ENCODE results near the gene PRAMEF13. TPM values are rescaled to one million over a fixed set of nuclear protein-coding genes. Genes with fewer than 3 reads are reported as not detected.
"Not testable (repeated sequence)": the region's sequence is repeated elsewhere in the genome, so short reads cannot be mapped to it uniquely, and the experiment has no call there.

PRAMEF13 gene
- total RNA-seq, 6 experiments from 2014 or later: not detected

DNA sequence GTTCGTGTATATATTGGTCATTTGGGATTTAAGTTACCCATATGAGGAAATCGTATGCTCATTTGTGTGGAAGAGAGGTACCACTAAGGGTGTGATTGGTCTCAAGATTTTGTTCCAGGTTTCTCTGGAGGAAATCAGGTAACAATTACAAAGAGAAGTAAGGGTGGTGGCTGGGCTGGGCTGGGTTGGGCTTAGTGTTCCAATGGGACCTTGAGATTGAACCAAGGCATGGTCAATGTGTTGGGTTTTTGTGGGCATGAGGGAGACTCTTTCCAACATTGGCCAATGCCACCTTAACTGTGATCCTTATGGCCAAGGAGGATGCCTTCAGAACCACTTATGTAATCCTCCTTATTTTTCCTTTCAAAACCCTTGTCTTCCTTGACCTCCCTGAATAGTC lies 29.4 kb upstream of the PRAMEF13 start:
- peak in 1 of 3 donors; percentile 12 for DNase-seq
- H3K27me3 ChIP-seq; ATAC-seq; intact Hi-C loops (cut with DNase I); H3K9me3 ChIP-seq; H3K27ac ChIP-seq; H3K36me3 ChIP-seq; H3K4me3 ChIP-seq: not testable (repeated sequence)
- peaks cover 0 to 13% (median 0%) of the 10 kb centered on the region in 4 donors for H3K4me1 ChIP-seq
- WGBS (ENCODE audit: insufficient coverage, low coverage, low lambda C conversion rate, missing lambda C conversion rate): 80% methylated on average over 2 of the region's 2 CpGs

- ATAC-seq; H3K4me3 ChIP-seq; H3K9me3 ChIP-seq; H3K27me3 ChIP-seq; H3K27ac ChIP-seq; intact Hi-C loops (cut with DNase I); H3K36me3 ChIP-seq: not testable (repeated sequence)
- H3K4me1 ChIP-seq: peaks cover 0 to 13% (median 0%) of the 10 kb centered on the region in 4 donors
- WGBS (ENCODE audit: insufficient coverage, low coverage, low lambda C conversion rate, missing lambda C conversion rate): 70% methylated on average over 5 of the region's 5 CpGs
- peak in 1 of 3 donors; percentile 4 for DNase-seq
Observed at GRCh38 chr1:13230096-13230495, 28.9 kb upstream of the PRAMEF13 start.

GRCh38 chr1:13228343-13228781 lies 27.2 kb upstream of the PRAMEF13 start:
- ATAC-seq (peak; percentile 60 to 72 (median 67)), DNase-seq (peak in 2 of 3 donors; percentile 58)
- no peaks in the 10 kb centered on the region for H3K9me3 ChIP-seq
- 67% methylated on average over 6 of the region's 7 CpGs for WGBS (ENCODE audit: insufficient coverage, low coverage, low lambda C conversion rate, missing lambda C conversion rate)
- no peaks in the 10 kb centered on the region for H3K27me3 ChIP-seq
- no peaks in the 10 kb centered on the region for H3K36me3 ChIP-seq
- H3K27ac ChIP-seq: no peak overlapping the region
- H3K4me3 ChIP-seq: no peak overlapping the region
- H3K4me1 ChIP-seq: no peaks in the 10 kb centered on the region
- intact Hi-C loops (cut with DNase I): no loop called here
- TF ChIP-seq, protein P1, sequence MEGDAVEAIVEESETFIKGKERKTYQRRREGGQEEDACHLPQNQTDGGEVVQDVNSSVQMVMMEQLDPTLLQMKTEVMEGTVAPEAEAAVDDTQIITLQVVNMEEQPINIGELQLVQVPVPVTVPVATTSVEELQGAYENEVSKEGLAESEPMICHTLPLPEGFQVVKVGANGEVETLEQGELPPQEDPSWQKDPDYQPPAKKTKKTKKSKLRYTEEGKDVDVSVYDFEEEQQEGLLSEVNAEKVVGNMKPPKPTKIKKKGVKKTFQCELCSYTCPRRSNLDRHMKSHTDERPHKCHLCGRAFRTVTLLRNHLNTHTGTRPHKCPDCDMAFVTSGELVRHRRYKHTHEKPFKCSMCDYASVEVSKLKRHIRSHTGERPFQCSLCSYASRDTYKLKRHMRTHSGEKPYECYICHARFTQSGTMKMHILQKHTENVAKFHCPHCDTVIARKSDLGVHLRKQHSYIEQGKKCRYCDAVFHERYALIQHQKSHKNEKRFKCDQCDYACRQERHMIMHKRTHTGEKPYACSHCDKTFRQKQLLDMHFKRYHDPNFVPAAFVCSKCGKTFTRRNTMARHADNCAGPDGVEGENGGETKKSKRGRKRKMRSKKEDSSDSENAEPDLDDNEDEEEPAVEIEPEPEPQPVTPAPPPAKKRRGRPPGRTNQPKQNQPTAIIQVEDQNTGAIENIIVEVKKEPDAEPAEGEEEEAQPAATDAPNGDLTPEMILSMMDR (IDR thresholded peaks at IDR 0.05): peak; percentile 25 to 77 (median 66)
- TF ChIP-seq POLR2A (IDR thresholded peaks at IDR 0.05): no peak

DNA sequence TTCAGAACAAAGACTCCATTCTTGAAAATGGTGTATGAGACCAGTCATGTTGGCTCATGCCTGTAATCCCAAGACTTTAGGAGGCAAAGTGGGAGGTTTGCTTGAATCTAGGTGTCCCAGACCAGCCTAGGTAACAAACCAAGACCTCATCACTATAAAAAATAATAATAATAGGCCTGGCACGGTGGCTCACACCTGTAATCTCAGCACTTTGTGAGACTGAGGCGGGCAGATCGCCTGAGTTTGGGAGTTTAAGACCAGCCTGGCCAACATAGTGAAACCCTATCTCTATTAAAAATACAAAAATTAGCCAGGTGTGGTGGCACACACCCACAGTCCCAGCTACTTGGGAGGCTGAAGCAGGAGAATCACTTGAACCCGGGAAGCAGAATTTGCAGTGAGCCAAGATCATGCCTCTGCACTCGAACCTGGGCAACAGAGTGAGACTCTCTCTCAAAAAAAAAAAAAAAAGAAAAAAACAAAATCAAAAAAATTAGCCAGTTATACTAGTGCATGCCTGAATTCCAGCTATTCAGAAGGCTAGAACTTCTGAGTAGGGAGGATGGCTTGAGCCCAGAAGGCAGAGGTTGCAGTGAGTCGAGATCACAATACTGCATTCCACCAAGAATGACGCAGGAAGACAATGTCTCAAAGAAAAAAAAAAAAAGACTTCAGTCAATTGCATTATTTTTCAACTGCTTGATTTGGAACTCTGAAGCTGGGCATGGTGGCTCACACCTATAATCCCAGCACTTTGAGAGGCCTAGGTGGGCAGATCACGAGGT lies 26.3 kb upstream of the PRAMEF13 start:
- DNase-seq: peak in 2 of 3 donors; percentile 15 to 22
- H3K36me3 ChIP-seq; intact Hi-C loops (cut with DNase I); H3K9me3 ChIP-seq; H3K27ac ChIP-seq; ATAC-seq; H3K4me1 ChIP-seq; H3K4me3 ChIP-seq; H3K27me3 ChIP-seq: not testable (repeated sequence)
- WGBS (ENCODE audit: insufficient coverage, low coverage, low lambda C conversion rate, missing lambda C conversion rate): 76% methylated on average over 8 of the region's 8 CpGs

DNA sequence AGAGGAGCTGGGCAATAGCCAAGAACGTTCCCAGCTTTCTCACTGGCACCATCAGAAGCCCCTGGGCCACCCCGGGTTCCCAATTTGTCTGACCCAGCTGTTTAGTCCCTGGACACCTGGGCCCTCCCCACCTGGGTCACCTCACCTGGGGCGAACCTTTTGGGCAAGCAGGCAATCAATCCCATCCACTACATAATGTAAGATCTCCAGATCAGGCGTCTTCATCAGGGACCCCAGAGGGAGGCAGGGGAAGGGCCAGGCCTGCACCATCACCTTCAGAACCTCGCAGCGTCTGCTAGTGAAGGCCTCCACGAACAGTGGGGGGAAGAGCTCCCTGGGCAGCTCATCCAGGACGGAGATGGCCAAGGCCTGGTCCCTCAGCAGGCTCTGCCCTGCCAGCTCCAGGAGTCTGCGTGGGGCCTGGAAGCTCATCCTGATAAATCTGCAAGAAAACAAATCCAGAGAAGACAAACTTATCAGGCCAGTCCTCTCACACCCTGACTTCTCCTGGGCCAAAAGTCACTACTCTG lies 24.5 kb upstream of the PRAMEF13 start, which contains the start of gene PRAMEF18:
Gene PRAMEF18, minus strand, starts transcription at position 480 of the 530 bp plus-strand sequence. Its CDS starts 48 bp downstream, at position 432.
- H3K4me1 ChIP-seq; H3K9me3 ChIP-seq; H3K27me3 ChIP-seq; intact Hi-C loops (cut with DNase I); H3K4me3 ChIP-seq; H3K36me3 ChIP-seq; H3K27ac ChIP-seq: not testable (repeated sequence)
- ATAC-seq: peak in 2 of 4 donors; percentile 17 to 35
- 53% methylated on average over 7 of the region's 9 CpGs for WGBS (ENCODE audit: insufficient coverage, low coverage, low lambda C conversion rate, missing lambda C conversion rate)
- DNase-seq: peak in 2 of 3 donors; percentile 31 to 44

- WGBS (ENCODE audit: insufficient coverage, low coverage, low lambda C conversion rate, missing lambda C conversion rate): 75% methylated on average over 5 of the region's 5 CpGs
- peak in 1 of 4 donors; percentile 22 for ATAC-seq
- intact Hi-C loops (cut with DNase I): no loop called here
- Histone ChIP-seq H3K4me3 (no peak overlapping the region), H3K9me3 (no peaks in the 10 kb centered on the region), H3K4me1 (no peaks in the 10 kb centered on the region), H3K27me3 (no peaks in the 10 kb centered on the region), H3K27ac (no peak overlapping the region), H3K36me3 (no peaks in the 10 kb centered on the region)
- TF ChIP-seq, protein P1 (IDR thresholded peaks at IDR 0.05): no peak
- no peak for TF ChIP-seq POLR2A (IDR thresholded peaks at IDR 0.05)
- DNase-seq: peak in 2 of 3 donors; percentile 8 to 33
Observed at GRCh38 chr1:13224480-13225060, 23.4 kb upstream of the PRAMEF13 start.

GRCh38 chr1:13222788-13223187 lies 21.6 kb upstream of the PRAMEF13 start:
- DNase-seq; H3K4me3 ChIP-seq; H3K4me1 ChIP-seq; H3K27me3 ChIP-seq; H3K9me3 ChIP-seq; intact Hi-C loops (cut with DNase I); H3K27ac ChIP-seq; H3K36me3 ChIP-seq: not testable (repeated sequence)
- peak in 1 of 4 donors; percentile 37 for ATAC-seq
- no CpG with 5 or more reads among the region's 4 CpGs for WGBS (ENCODE audit: insufficient coverage, low coverage, low lambda C conversion rate, missing lambda C conversion rate)

GRCh38 chr1:13219203-13219602 lies 18.0 kb upstream of the PRAMEF13 start:
- H3K9me3 ChIP-seq, ATAC-seq: not testable (repeated sequence)

GRCh38 chr1:13216619-13217018 lies 15.4 kb upstream of the PRAMEF13 start:
- H3K4me1 ChIP-seq; H3K36me3 ChIP-seq; H3K27ac ChIP-seq; DNase-seq; H3K27me3 ChIP-seq; intact Hi-C loops (cut with DNase I); H3K4me3 ChIP-seq; H3K9me3 ChIP-seq: not testable (repeated sequence)
- no CpG with 5 or more reads among the region's 7 CpGs for WGBS (ENCODE audit: insufficient coverage, low coverage, low lambda C conversion rate, missing lambda C conversion rate)
- peak; percentile 38 to 83 (median 58) for ATAC-seq

More at GRCh38 chr1:13219203-13219602, 18.0 kb upstream of the PRAMEF13 start:
- no CpG with 5 or more reads among the region's 3 CpGs for WGBS (ENCODE audit: insufficient coverage, low coverage, low lambda C conversion rate, missing lambda C conversion rate)
- H3K4me1 ChIP-seq; H3K36me3 ChIP-seq; H3K4me3 ChIP-seq; H3K27me3 ChIP-seq; H3K27ac ChIP-seq; intact Hi-C loops (cut with DNase I); DNase-seq: not testable (repeated sequence)

Measured in right lobe of liver (tissue), 6 donors.